ENCODE results near the gene PDZD8.

DNA sequence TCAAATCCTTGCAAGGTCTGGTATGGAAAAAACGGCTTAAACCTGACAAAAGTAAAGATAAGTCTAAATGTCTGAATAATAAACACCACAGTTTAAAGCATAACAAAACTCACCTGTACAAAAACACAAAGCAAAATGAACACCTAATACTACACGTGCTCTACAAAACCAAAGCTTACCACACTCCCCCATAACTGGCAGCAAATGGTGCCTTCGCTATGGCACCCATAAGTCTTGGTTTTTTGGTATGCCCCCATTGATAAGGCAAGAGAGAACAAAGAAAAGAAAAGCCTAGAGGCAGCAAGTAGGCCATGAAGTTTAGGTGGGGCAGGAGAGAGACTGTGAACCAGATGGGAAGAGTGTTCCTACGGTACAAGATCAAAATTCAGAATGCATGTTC lies 34.2 kb downstream of the PDZD8 start:
- no peak for TF ChIP-seq POLR2AphosphoS5 (IDR thresholded peaks at IDR 0.05)
- TF ChIP-seq, protein P1, sequence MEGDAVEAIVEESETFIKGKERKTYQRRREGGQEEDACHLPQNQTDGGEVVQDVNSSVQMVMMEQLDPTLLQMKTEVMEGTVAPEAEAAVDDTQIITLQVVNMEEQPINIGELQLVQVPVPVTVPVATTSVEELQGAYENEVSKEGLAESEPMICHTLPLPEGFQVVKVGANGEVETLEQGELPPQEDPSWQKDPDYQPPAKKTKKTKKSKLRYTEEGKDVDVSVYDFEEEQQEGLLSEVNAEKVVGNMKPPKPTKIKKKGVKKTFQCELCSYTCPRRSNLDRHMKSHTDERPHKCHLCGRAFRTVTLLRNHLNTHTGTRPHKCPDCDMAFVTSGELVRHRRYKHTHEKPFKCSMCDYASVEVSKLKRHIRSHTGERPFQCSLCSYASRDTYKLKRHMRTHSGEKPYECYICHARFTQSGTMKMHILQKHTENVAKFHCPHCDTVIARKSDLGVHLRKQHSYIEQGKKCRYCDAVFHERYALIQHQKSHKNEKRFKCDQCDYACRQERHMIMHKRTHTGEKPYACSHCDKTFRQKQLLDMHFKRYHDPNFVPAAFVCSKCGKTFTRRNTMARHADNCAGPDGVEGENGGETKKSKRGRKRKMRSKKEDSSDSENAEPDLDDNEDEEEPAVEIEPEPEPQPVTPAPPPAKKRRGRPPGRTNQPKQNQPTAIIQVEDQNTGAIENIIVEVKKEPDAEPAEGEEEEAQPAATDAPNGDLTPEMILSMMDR (IDR thresholded peaks at IDR 0.05) = no peak
- no peak for TF ChIP-seq EP300 (IDR thresholded peaks at IDR 0.05)
- TF ChIP-seq POLR2A (IDR thresholded peaks at IDR 0.05; ENCODE audit: low read depth) = no peak
